ENCODE measurements around the gene CDK2.
A peak's percentile ranks its signal among the peaks of the same experiment; 100 is the strongest.

- TF ChIP-seq CTCF (conservative IDR thresholded peaks at IDR 0.05; ENCODE audit: low read depth, low read length) (peak; percentile 90), CHD1 (IDR thresholded peaks at IDR 0.05; ENCODE audit: low read depth, low read length) (no peak), SMC3 (IDR thresholded peaks at IDR 0.05; ENCODE audit: low read depth, low read length) (peak; percentile 92), POLR2A (IDR thresholded peaks at IDR 0.05; ENCODE audit: low read depth, low read length) (no peak), USF2 (IDR thresholded peaks at IDR 0.05; ENCODE audit: low read depth, low read length) (no peak; the same call in 1 of the 2 replicates), RFX5 (IDR thresholded peaks at IDR 0.05; ENCODE audit: low read depth, low read length) (no peak), MAZ (IDR thresholded peaks at IDR 0.05; ENCODE audit: borderline replicate concordance, low read depth, low read length) (peak; percentile 36; the same call in 1 of the 2 replicates), RAD21 (IDR thresholded peaks at IDR 0.05; ENCODE audit: low read length) (peak; percentile 94), MAFK (IDR thresholded peaks at IDR 0.05; ENCODE audit: low read depth, low read length) (no peak), MXI1 (IDR thresholded peaks at IDR 0.05; ENCODE audit: borderline replicate concordance, low read depth, low read length) (peak; percentile 81; the same call in 1 of the 2 replicates)
These were observed 26.4 kb upstream of the CDK2 start for GRCh38 chr12:55940065-55940732.
